GM19395 (cell line): ENCODE results near the gene GK2.

Experiments used
- ATAC-seq: cut with Tn5 transposase; IDR thresholded peaks from one replicate; pipeline ENCODE4 v1.9.1; 2021; ENCODE audit warnings: mild to moderate bottlenecking, moderate library complexity; ENCODE audit not compliant: unreplicated experiment

Gene GK2

GRCh38 chr4:79390890-79391289 lies 17.1 kb downstream of the GK2 start:
- ATAC-seq, result no peak

DNA sequence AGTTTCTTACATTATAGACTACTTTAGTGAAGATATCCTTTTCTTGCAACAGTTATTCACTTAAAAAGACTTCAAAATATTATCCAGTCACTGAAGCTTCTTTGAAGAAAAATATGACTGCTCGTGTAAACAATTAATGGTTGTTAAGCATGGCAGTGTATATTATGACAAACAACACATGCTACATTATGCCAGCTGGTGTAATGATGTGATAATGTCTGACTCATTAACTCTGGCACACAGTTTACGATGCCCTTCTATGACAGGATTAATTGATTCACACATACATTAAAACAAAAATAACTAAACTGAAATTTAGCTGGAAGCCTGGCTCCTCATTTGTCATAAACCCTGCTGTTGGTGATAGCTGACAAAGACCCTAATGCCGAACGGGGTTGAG lies 22.4 kb downstream of the GK2 start:
- no peak for ATAC-seq

- no peak for ATAC-seq
Measured at GRCh38 chr4:79381161-79381560, 26.9 kb downstream of the GK2 start.

- ATAC-seq, result no peak
Measured at GRCh38 chr4:79370026-79370425, 38.0 kb downstream of the GK2 start.

DNA sequence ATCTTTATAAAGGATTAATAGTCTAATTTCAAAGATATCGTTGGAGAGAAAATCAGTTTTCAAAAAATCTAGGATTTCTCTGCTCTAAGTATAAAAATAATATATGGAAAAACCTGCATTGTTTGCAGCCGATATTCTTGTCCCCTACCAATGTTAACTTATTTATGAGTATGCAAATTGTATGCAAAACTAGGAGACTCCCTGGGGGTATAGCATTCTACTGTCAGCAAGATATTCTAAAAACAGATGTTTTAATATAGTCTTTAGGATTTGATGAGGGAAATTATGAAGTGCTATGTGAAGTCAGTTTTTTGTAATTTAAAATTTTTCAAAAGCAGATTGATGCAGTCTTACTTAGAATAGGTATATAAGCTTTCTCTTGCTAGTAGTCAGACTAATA lies 40.9 kb downstream of the GK2 start:
- ATAC-seq, result no peak

- no peak for ATAC-seq
Measured at GRCh38 chr4:79366422-79366821, 41.6 kb downstream of the GK2 start.

DNA sequence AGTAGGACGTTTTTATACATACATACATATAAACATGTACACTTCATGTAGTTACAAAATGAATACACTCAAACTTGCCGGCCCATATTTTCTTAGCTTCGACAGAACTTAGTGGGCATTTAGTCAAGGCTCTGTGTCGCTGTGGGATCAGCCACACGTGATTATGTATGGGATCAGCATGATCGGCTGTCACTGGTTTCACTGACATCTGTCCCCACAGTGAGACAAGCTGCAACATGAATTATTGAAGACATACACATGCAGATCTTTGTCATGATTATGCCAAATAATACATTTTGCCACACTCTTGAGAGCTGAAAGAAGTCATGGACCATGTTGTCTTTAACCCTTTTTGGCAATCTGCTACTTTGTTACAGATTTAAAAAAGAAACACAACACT lies 44.0 kb downstream of the GK2 start:
- no peak for ATAC-seq

DNA sequence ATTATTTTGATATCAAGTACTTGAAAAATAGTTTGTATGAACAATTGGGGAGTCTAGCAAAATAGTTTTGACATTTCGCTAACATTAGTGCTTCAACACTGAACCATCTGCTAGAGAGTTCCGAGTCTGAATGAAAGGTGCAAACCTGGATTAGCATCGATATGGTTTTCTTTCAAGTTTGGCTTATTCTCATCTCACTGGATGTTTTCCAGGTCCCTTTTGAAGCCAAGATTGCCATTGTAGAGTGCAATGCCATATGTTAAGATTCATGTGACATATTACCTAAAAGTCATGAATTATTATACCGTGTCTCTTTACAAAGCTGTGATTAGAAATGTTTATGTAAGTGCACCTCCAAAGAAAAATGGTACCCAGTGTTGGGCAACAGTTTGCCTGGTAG lies 45.4 kb downstream of the GK2 start:
- ATAC-seq, result no peak

DNA sequence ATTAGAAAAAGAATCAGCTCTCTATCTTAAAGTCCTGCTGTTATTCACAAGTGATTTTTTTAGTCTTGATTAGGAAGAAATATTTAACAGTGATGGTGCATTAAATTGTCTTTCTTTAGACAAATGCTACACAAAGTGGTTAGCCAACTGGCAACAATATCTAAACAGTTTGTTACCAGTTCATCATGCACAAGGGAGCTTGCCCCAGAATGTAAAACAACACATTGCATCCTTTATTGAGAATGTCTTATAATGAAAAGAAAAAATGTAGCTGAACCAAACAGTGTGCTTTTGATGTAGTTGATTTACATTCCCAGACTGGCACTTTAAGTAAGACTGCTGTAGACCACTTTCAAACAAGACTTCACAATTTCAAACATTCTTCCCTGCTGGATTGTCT lies 48.0 kb downstream of the GK2 start:
- ATAC-seq, result no peak

- no peak for ATAC-seq
Measured at GRCh38 chr4:79358438-79358837, 49.6 kb downstream of the GK2 start.

GRCh38 chr4:79357365-79357764 lies 50.7 kb downstream of the GK2 start:
- ATAC-seq, result no peak
